NCI-H69 (cell line): Measurements from ENCODE around the gene NR2E3.

Experiments used
- DNase-seq: peaks from one replicate; lab custom pipeline; 2025; lab: John Stamatoyannopoulos, UW

The NR2E3 gene

GRCh38 chr15:71791975-71792374 lies 18.4 kb upstream of the NR2E3 start:
- DNase-seq = no peak

- DNase-seq = no peak
Observed at GRCh38 chr15:71792521-71792920, 17.8 kb upstream of the NR2E3 start.

DNA sequence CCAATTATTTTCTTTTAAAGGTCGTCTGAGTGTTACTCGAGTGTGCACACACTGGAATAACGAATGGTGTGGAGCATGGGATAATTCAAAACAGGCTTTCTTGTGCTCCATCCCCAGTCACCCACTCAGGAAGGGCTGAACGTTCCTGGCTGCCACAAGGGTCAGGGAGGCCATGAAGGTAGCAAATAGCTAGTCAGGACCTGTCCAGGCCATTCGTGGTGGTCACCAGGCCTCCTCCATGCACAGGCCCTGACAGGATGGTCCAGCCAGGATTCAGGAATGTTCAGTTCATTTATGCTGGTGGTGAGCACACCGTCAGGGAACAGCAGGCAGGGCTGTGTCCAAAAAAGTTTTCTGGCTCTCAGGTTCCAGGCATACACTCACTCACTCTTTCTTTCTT lies 11.7 kb upstream of the NR2E3 start:
- no peak for DNase-seq

- DNase-seq = no peak
Observed at GRCh38 chr15:71800190-71800589, 10.2 kb upstream of the NR2E3 start.

DNA sequence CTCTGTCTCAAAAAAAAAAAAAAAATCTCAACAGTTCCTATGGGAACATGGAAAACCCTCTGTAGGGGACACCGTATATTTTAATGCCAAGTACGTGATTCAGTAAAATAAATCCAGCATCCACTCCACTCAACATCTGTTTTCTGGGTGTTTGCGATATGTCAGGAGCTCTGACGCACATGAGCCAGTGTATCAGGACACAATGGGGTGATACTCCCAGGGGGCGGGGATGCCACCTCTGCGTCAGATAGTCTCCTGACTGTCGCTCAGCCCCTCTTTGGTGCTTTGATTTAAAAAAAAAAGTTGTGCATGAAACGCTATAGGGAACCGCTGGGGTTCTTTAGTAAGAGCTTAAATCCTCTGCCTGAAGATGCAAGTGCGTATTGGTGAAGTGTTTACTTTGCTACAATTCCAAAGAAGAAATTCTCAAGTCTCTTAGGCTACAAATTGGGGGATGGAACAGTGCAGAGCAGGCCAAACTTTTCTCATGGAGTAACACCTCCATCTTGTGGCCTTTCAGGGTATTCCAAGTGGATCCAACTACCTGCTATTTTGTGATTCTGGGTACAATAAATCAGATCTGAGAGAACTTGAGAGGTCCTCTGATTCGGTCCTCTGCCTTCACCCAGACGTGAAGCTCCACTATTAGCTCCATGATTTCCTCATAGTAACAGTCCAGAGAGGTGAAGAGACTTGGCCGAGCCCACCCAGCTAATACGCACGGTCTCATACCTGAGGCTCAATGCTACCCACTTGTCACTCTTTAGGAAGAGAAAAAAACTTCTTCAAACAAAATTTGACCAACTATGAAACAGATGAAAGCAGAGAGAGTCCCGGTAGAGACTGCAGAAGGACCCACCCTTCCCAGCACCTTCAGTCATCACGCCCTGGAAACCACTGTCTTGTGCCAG lies 9.3 kb upstream of the NR2E3 start:
- peak; percentile 54 for DNase-seq

GRCh38 chr15:71801935-71802655 lies 8.3 kb upstream of the NR2E3 start:
- no peak for DNase-seq

DNA sequence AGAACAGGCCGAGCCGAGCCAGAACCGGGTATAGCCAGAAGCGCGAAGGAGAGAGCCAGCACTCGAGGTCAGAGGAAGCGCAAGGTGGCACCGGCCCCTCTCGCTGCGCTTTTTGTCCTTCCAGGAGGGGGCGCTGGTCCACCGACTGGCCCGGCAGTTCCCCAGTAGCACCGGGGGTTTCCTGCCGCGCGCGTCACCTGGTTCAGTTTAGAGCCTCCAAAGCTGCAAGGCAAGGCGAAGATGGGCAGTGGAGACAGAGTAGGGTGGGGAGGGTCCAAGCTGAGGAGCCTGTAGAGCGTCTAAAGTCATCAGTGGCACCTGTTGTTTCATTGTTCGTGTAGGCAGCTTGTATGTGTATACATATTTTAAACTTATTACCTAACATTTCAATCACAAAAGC lies 7.6 kb upstream of the NR2E3 start:
- peak; percentile 70 for DNase-seq

DNA sequence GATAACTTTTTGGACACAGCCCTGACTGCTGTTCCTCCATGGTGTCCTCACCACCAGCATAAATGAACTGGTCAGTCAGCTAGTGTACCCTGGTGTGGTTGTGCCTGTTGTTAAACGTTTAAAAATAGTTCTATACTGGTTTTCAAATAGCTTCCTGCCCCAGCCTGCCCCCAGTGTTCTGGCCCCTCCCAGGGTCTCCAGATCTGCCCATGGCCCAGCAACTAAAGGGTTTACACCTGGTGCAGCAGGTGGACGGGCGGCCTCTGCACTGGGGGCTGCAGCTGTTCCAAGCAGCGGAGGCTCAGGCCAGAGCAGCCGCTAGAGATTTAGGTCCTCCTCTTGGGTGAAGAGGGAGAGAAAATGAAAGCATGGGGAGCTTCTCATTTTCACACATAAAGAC lies 6.1 kb upstream of the NR2E3 start:
- peak; percentile 25 for DNase-seq

GRCh38 chr15:71804695-71805470 lies 5.5 kb upstream of the NR2E3 start:
- DNase-seq = peak; percentile 17

DNA sequence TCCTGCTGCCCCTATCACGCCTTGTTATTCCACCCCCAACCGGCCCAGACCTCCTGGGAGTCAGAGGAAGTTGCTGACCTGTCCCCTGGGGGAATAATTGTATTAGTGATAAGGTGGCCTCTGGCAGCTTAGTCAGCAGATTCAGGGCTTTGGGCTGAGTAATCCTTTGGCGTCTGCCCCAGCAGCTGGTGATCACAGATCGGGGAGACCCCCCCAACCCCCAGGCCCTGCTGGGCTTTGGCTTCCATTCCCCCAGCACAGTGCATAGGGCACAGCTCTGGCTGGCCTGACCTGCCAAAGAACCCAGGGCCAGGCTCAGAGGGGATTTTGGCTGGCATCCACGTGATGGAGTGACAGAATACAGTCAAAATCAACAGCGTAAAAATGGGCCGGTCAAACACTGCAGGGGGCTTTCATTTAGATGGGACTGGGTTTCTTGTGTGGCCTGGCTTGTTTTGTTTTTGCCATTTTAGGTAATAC lies 3.9 kb upstream of the NR2E3 start:
- peak; percentile 71 for DNase-seq

DNA sequence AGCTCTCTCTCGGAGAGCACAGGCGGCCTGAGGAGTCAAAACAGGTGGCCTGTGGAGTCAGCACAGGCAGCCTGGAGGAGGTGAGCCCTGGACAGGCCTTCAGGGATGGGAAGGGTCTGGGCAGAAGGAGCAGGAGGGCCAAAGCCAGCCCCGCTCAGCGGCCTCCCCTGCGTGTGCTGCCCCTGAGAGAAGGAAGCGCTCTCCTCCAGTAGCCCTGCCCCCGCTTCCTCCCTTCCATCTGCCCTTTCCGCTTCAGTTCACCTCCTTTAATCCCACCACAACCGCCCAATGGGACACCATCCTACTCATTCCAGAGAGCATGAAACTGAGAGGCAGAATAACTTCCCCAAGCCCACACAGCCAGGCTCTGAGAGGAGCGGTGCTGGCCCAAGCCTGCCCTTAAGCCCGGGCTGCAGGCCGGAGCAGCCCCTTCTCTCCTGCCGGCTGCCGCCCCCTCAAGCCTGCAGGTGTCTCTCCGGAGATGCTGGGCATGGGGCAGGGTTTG lies 3.2 kb upstream of the NR2E3 start:
- peak; percentile 52 for DNase-seq

- DNase-seq = peak; percentile 12
Observed at GRCh38 chr15:71807691-71808091, 2.7 kb upstream of the NR2E3 start.

- DNase-seq = peak; percentile 1
Observed at GRCh38 chr15:71808311-71809020, 1.9 kb upstream of the NR2E3 start.

DNA sequence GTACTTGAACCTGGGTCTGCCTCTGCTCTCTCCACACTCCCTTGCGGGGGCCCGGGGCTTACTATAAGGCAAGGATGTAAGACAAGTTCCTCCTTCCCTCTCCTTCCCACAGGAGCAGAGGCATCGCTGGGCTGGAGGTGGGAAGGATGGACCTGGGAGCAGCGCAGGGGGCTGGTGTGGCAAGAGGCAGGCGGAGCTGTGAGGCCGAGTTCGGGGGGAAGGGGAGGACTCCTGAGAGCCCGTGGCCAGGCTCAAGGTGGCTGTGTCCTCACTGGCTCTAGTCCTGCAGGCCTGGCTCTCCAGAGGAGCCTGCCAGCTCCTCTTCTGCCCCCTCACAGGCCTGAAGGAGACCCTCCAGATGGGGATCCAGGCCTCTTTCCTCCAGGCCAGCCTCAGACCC lies 1.0 kb upstream of the NR2E3 start:
- DNase-seq = no peak

DNA sequence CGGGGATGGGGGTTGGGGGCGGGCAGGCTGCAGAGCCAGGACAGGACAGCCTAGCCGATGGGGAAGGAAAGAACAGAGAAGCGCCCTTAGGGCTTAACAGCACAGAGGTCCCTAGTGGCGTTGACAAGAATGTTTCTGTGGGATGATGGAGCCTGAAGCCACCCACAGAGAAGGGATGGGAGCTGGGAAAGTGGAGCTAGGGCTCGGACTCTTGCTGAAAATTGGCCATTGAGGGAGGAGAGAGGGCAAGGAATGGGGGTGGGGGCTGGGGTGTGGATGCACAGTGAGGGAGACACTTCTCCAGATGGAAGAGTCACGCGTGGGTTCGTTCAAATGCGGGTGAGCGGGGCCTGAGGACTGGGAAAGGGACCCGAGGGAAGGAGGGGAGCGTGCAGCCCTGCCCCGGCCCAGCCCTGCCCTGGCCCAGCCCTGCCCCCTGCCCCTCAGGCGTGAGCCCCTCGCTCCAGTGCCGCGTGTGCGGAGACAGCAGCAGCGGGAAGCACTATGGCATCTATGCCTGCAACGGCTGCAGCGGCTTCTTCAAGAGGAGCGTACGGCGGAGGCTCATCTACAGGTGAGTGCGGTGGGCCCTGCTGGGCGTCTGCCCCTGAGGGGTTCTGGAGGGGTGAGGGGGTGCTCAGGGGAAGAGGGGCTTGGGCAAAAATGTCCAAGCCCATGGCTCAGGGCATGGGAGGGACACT lies 832 bp downstream of the NR2E3 start:
- DNase-seq = peak; percentile 51

DNA sequence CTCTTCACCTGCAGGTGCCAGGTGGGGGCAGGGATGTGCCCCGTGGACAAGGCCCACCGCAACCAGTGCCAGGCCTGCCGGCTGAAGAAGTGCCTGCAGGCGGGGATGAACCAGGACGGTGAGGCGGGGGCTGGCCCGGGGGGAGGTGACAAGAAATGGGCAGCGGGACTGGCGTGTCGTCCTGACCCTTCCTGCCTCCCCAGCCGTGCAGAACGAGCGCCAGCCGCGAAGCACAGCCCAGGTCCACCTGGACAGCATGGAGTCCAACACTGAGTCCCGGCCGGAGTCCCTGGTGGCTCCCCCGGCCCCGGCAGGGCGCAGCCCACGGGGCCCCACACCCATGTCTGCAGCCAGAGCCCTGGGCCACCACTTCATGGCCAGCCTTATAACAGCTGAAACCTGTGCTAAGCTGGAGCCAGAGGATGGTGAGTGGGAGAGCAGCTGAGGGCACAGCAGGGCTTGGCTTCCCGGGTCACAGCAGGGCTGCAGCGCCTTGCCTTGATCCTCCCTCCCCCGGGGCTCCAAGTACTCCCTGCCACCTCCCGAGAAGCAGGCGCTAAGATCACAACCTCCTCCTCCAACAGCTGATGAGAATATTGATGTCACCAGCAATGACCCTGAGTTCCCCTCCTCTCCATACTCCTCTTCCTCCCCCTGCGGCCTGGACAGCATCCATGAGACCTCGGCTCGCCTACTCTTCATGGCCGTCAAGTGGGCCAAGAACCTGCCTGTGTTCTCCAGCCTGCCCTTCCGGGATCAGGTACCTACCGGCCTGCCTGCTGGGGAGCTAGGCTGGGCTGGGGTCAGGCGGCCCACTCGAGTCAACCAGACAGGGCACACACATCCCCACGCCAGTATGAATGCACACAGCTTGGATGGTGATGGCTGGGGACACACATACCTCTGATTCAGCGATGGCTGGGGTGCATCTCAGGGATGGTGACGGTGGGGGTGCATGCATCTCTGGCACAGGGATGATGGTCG lies 1.7 kb downstream of the NR2E3 start:
- peak; percentile 6 for DNase-seq

GRCh38 chr15:71812966-71813722 lies 2.8 kb downstream of the NR2E3 start:
- DNase-seq = no peak

GRCh38 chr15:71813723-71814470 lies 3.5 kb downstream of the NR2E3 start:
- DNase-seq = no peak
